ENCODE data around the gene ZNF143. TPM values are rescaled to one million over a fixed set of nuclear protein-coding genes. Genes with fewer than 3 reads are reported as not detected.

Gene ZNF143
- total and polyA plus RNA-seq, 2 of the 13 experiments (the other 11 are each of a cell fraction or from before 2014, with no cell fraction given), result 22.4 to 35.6 TPM

DNA sequence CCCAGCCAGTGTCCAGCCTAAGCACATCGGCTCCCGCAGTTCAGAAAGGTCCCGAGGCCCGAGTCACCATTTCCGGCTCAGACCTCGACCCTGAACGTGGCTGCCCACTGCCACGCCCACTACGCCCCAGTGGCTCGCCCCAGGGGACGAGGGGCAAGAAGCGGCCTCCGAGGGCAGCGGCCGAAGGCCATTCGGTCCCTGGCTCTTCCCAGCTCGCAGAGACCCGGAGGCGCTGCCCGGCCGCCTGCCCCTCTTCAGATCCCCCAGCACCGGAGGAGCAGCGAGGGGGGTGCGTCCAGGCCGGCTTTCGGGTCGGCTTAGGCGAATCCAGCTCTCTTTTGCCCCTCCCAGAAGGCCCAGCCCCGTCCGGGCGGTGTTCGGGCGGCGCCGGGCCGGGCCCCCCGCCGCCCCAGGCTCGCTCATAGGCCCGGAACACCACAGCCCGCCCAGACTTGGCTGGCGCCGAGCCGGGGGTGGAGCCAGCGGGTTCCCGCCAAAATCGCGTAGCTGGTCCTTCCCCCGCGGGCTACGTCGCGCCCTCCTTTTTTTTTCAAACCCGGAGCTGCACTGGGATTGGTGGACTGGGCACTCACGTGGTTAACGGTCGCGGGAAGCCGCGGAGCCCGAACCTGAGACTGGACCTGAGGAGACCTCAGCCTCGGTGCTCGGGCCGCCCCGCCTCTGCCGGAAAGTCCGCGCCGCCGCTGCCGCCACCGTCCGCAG is 112.4 kb downstream of the ZNF143 start, which contains the start of gene WEE1 (continued):
- TF ChIP-seq, protein P1, sequence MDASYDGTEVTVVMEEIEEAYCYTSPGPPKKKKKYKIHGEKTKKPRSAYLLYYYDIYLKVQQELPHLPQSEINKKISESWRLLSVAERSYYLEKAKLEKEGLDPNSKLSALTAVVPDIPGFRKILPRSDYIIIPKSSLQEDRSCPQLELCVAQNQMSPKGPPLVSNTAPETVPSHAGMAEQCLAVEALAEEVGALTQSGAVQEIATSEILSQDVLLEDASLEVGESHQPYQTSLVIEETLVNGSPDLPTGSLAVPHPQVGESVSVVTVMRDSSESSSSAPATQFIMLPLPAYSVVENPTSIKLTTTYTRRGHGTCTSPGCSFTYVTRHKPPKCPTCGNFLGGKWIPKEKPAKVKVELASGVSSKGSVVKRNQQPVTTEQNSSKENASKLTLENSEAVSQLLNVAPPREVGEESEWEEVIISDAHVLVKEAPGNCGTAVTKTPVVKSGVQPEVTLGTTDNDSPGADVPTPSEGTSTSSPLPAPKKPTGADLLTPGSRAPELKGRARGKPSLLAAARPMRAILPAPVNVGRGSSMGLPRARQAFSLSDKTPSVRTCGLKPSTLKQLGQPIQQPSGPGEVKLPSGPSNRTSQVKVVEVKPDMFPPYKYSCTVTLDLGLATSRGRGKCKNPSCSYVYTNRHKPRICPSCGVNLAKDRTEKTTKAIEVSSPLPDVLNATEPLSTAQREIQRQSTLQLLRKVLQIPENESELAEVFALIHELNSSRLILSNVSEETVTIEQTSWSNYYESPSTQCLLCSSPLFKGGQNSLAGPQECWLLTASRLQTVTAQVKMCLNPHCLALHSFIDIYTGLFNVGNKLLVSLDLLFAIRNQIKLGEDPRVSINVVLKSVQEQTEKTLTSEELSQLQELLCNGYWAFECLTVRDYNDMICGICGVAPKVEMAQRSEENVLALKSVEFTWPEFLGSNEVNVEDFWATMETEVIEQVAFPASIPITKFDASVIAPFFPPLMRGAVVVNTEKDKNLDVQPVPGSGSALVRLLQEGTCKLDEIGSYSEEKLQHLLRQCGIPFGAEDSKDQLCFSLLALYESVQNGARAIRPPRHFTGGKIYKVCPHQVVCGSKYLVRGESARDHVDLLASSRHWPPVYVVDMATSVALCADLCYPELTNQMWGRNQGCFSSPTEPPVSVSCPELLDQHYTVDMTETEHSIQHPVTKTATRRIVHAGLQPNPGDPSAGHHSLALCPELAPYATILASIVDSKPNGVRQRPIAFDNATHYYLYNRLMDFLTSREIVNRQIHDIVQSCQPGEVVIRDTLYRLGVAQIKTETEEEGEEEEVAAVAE (CRISPR knock-in tag; IDR thresholded peaks at IDR 0.05; ENCODE audit: borderline replicate concordance), result peak; percentile 71; the same call in 1 of the 2 replicates
- TF ChIP-seq ZNF776 (CRISPR knock-in tag; IDR thresholded peaks at IDR 0.05) (peak; percentile 78), SPEN (CRISPR knock-in tag; IDR thresholded peaks at IDR 0.05; ENCODE audit: low read depth) (peak; percentile 85), REPIN1 (CRISPR knock-in tag; IDR thresholded peaks at IDR 0.05; ENCODE audit: borderline replicate concordance, low read depth) (peak; percentile 88), ZNF780A (CRISPR knock-in tag; IDR thresholded peaks at IDR 0.05) (peak; percentile 70), EED (CRISPR knock-in tag; IDR thresholded peaks at IDR 0.05) (no peak; the same call in 1 of the 2 replicates), MAZ (IDR thresholded peaks at IDR 0.05; ENCODE audit: borderline replicate concordance, low read depth, low read length) (peak; percentile 91), MAZ (CRISPR knock-in tag; IDR thresholded peaks at IDR 0.05; ENCODE audit: low read depth) (peak; percentile 26; the same call in 1 of the 2 replicates), MYC (CRISPR knock-in tag; IDR thresholded peaks at IDR 0.05; ENCODE audit: borderline replicate concordance) (peak; percentile 87), ZNF556 (CRISPR knock-in tag; IDR thresholded peaks at IDR 0.05; ENCODE audit: borderline replicate concordance) (peak; percentile 49; the same call in 1 of the 2 replicates), ZBTB7B (CRISPR knock-in tag; IDR thresholded peaks at IDR 0.05) (peak; percentile 97), ZNF468 (CRISPR knock-in tag; IDR thresholded peaks at IDR 0.05) (no peak), FOXK2 (IDR thresholded peaks at IDR 0.05) (no peak), HDAC6 (IDR thresholded peaks at IDR 0.05; ENCODE audit: low read depth, low read length) (no peak), ZBTB7A (CRISPR knock-in tag; IDR thresholded peaks at IDR 0.05) (peak; percentile 49; the same call in 1 of the 2 replicates), ZBTB38 (CRISPR knock-in tag; IDR thresholded peaks at IDR 0.05) (peak; percentile 66; the same call in 1 of the 2 replicates), YEATS2 (CRISPR knock-in tag; IDR thresholded peaks at IDR 0.05; ENCODE audit: borderline replicate concordance) (peak; percentile 78; the same call in 1 of the 2 replicates)
- TF ChIP-seq, protein P2, sequence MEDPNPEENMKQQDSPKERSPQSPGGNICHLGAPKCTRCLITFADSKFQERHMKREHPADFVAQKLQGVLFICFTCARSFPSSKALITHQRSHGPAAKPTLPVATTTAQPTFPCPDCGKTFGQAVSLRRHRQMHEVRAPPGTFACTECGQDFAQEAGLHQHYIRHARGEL (CRISPR knock-in tag; IDR thresholded peaks at IDR 0.05), result peak; percentile 50; the same call in 1 of the 2 replicates
- TF ChIP-seq, protein P3, sequence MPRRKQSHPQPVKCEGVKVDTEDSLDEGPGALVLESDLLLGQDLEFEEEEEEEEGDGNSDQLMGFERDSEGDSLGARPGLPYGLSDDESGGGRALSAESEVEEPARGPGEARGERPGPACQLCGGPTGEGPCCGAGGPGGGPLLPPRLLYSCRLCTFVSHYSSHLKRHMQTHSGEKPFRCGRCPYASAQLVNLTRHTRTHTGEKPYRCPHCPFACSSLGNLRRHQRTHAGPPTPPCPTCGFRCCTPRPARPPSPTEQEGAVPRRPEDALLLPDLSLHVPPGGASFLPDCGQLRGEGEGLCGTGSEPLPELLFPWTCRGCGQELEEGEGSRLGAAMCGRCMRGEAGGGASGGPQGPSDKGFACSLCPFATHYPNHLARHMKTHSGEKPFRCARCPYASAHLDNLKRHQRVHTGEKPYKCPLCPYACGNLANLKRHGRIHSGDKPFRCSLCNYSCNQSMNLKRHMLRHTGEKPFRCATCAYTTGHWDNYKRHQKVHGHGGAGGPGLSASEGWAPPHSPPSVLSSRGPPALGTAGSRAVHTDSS (CRISPR knock-in tag; conservative IDR thresholded peaks at IDR 0.05), result no peak
- TF ChIP-seq, protein P4, sequence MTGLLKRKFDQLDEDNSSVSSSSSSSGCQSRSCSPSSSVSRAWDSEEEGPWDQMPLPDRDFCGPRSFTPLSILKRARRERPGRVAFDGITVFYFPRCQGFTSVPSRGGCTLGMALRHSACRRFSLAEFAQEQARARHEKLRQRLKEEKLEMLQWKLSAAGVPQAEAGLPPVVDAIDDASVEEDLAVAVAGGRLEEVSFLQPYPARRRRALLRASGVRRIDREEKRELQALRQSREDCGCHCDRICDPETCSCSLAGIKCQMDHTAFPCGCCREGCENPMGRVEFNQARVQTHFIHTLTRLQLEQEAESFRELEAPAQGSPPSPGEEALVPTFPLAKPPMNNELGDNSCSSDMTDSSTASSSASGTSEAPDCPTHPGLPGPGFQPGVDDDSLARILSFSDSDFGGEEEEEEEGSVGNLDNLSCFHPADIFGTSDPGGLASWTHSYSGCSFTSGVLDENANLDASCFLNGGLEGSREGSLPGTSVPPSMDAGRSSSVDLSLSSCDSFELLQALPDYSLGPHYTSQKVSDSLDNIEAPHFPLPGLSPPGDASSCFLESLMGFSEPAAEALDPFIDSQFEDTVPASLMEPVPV (CRISPR knock-in tag; IDR thresholded peaks at IDR 0.05), result peak; percentile 94
